Left ventricle myocardium inferior (tissue), 1 donor: ENCODE results near the gene DHRS7C. TPM values are rescaled to one million over a fixed set of nuclear protein-coding genes. Genes with fewer than 3 reads are reported as not detected.

ENCODE experiments used
- DNase-seq: peaks from one replicate; pipeline ENCODE4 v3.0.0-alpha.2; 2020
- H3K27ac ChIP-seq: fragments of 200-600 bp; replicated peaks from 2 replicates; pipeline ENCODE4 v1.8.0; 2021
- H3K27me3 ChIP-seq: fragments of 200-600 bp; 2 replicates; pipeline ENCODE4 v1.8.0; 2021; ENCODE audit warnings: low read depth
- H3K36me3 ChIP-seq: fragments of 200-600 bp; 2 replicates; pipeline ENCODE4 v1.8.0; 2021
- H3K4me1 ChIP-seq: fragments of 200-600 bp; 2 replicates; pipeline ENCODE4 v1.8.0; 2021
- H3K4me3 ChIP-seq: fragments of 200-600 bp; 2 replicates; pipeline ENCODE4 v1.8.0; 2021; ENCODE audit warnings: mild to moderate bottlenecking, moderate library complexity
- H3K9me3 ChIP-seq: fragments of 200-600 bp; replicated peaks from 2 replicates; pipeline ENCODE4 v1.8.0; 2021
- CTCF ChIP-seq: fragments of 200-600 bp; IDR thresholded peaks from 2 replicates; pipeline ENCODE4 v1.8.0; 2021; ENCODE audit warnings: antibody characterized with exemption, mild to moderate bottlenecking, borderline replicate concordance
- intact Hi-C: fragments of 100-400 bp; cut with micrococcal nuclease; formaldehyde crosslinking; loops from one replicate; pipeline ENCODE4 v1.11.0; 2022
- total RNA-seq: library from RNA; stranded (reverse); fragmentation: NEBNext Ultra II Directional; extraction: Animal tissue kit (Norgen Biotek cat#: 25700); gene quantifications from one replicate; pipeline ENCODE4 v1.2.1, GENCODE V29; 2021
- donor health status: DM: no; HTN: yes; CAD: no; lungs with severe emphysema.

The DHRS7C gene
- total RNA-seq, 1 donor from 2014 or later, result 3.1 TPM

- no peak for DNase-seq
- intact Hi-C loops, result no loop called here
- H3K4me1 ChIP-seq, result peaks cover 33% of the 10 kb centered on the region
- peaks cover 20% of the 10 kb centered on the region for H3K9me3 ChIP-seq
- H3K27ac ChIP-seq, result no peak overlapping the region
- no peak overlapping the region for H3K4me3 ChIP-seq
- H3K36me3 ChIP-seq, result no peaks in the 10 kb centered on the region
- no peak for TF ChIP-seq CTCF
- peaks cover 7% of the 10 kb centered on the region for H3K27me3 ChIP-seq
Observed at GRCh38 chr17:9806699-9807098, 15.3 kb upstream of the DHRS7C start.

- DNase-seq, result no peak
- Histone ChIP-seq H3K27ac (no peak overlapping the region), H3K4me1 (peaks cover 30% of the 10 kb centered on the region), H3K36me3 (no peaks in the 10 kb centered on the region), H3K27me3 (peaks cover 8% of the 10 kb centered on the region), H3K4me3 (no peak overlapping the region), H3K9me3 (peaks cover 20% of the 10 kb centered on the region)
- no peak for TF ChIP-seq CTCF
- intact Hi-C loops, result no loop called here
Observed at GRCh38 chr17:9805769-9806168, 14.4 kb upstream of the DHRS7C start.

- TF ChIP-seq CTCF, result no peak
- no peak for DNase-seq
- Histone ChIP-seq H3K27ac (peak overlapping the region; percentile 58), H3K9me3 (peaks cover 20% of the 10 kb centered on the region), H3K4me3 (peak overlapping the region; percentile 35), H3K4me1 (peaks cover 28% of the 10 kb centered on the region), H3K36me3 (no peaks in the 10 kb centered on the region), H3K27me3 (peaks cover 12% of the 10 kb centered on the region)
- intact Hi-C loops, result no loop called here
Observed at GRCh38 chr17:9802697-9803096, 11.3 kb upstream of the DHRS7C start.

GRCh38 chr17:9802294-9802693 lies 10.9 kb upstream of the DHRS7C start:
- H3K4me3 ChIP-seq, result peak overlapping the region; percentile 35
- peak; percentile 25 for TF ChIP-seq CTCF
- peaks cover 20% of the 10 kb centered on the region for H3K9me3 ChIP-seq
- peak overlapping the region; percentile 58 for H3K27ac ChIP-seq
- peak; percentile 25 for DNase-seq
- intact Hi-C loops, result no loop called here
- H3K27me3 ChIP-seq, result peaks cover 12% of the 10 kb centered on the region
- H3K36me3 ChIP-seq, result no peaks in the 10 kb centered on the region
- H3K4me1 ChIP-seq, result peaks cover 28% of the 10 kb centered on the region

- H3K27me3 ChIP-seq, result peaks cover 12% of the 10 kb centered on the region
- intact Hi-C loops, result no loop called here
- H3K4me1 ChIP-seq, result peaks cover 28% of the 10 kb centered on the region
Observed at GRCh38 chr17:9801505-9801904, 10.1 kb upstream of the DHRS7C start.

More at GRCh38 chr17:9801505-9801904, 10.1 kb upstream of the DHRS7C start:
- no peak overlapping the region for H3K4me3 ChIP-seq
- H3K9me3 ChIP-seq, result peaks cover 20% of the 10 kb centered on the region
- no peak for TF ChIP-seq CTCF
- no peaks in the 10 kb centered on the region for H3K36me3 ChIP-seq
- DNase-seq, result no peak
- peak overlapping the region; percentile 58 for H3K27ac ChIP-seq
